ENCODE measurements around the gene SPAG8. TPM values are rescaled to one million over a fixed set of nuclear protein-coding genes. Genes with fewer than 3 reads are reported as not detected.

Gene SPAG8
- total and polyA plus RNA-seq, 2 experiments from 2014 or later, result 0.45 TPM

GRCh38 chr9:35844628-35845270 is 32.7 kb upstream of the SPAG8 start:
- H3K4me3 Mint-ChIP-seq, result peak overlapping the region; percentile 77
- peak overlapping the region; percentile 28 for H3K27ac Mint-ChIP-seq
- 0 out of 2 replicates have a peak, but pooled peaks have one; percentile 24 for TF ChIP-seq POLR2AphosphoS5 (IDR thresholded peaks at IDR 0.05; ENCODE audit: low read depth)
- no peak for TF ChIP-seq JUNB (IDR thresholded peaks at IDR 0.05; ENCODE audit: unreplicated experiment)
- TF ChIP-seq EZH2phosphoT487 (IDR thresholded peaks at IDR 0.05; ENCODE audit: unreplicated experiment), result no peak
- TF ChIP-seq REST (IDR thresholded peaks at IDR 0.05; ENCODE audit: unreplicated experiment), result no peak
- no peak for TF ChIP-seq CTCF (conservative IDR thresholded peaks at IDR 0.05; ENCODE audit: low read depth in 2 of 2)
- TF ChIP-seq STAT1 (IDR thresholded peaks at IDR 0.05; ENCODE audit: unreplicated experiment), result no peak
- peak; percentile 65 for TF ChIP-seq CREB1 (CRISPR knock-in tag; IDR thresholded peaks at IDR 0.05; ENCODE audit: low read depth)
- no peak for TF ChIP-seq ZNF114 (CRISPR knock-in tag; IDR thresholded peaks at IDR 0.05)
- peak; percentile 52; the same call in 1 of the 2 replicates for TF ChIP-seq NANOG (IDR thresholded peaks at IDR 0.05; ENCODE audit: borderline replicate concordance)
- TF ChIP-seq ETS1 (IDR thresholded peaks at IDR 0.05), result no peak
- TF ChIP-seq EZH2 (IDR thresholded peaks at IDR 0.05; ENCODE audit: low read depth, unreplicated experiment), result no peak
- TF ChIP-seq ZNF462 (CRISPR knock-in tag; IDR thresholded peaks at IDR 0.05), result no peak
- H3K4me1 Mint-ChIP-seq, result peaks cover 33% of the 10 kb centered on the region
- DNase-seq (ENCODE audit: low spot score) (peak; percentile 64), ATAC-seq (peak; percentile 24)
- H3K4me3 ChIP-seq, result peak overlapping the region; percentile 80
- peaks cover 3% of the 10 kb centered on the region; the same call in 2 of the 3 replicates for H3K36me3 Mint-ChIP-seq (ENCODE audit: low read depth)
- H3K27ac ChIP-seq (ENCODE audit: low read depth), result peak overlapping the region; percentile 75
- H3F3A ChIP-seq (replicated peaks; ENCODE audit: low read depth), result no peaks in the 10 kb centered on the region; the same call in 1 of the 2 replicates
- peaks cover 12% of the 10 kb centered on the region for H3K27me3 Mint-ChIP-seq (ENCODE audit: insufficient read depth, low read depth, poor library complexity)
- peak overlapping the region; percentile 84 for H3K4me2 ChIP-seq
- H3K36me3 ChIP-seq (ENCODE audit: insufficient read depth), result no peaks in the 10 kb centered on the region
- H2AFZ ChIP-seq, result no peak overlapping the region
- no peaks in the 10 kb centered on the region for H3K79me2 ChIP-seq (replicated peaks; ENCODE audit: insufficient read depth)
- no peaks in the 10 kb centered on the region for H4K20me1 ChIP-seq (replicated peaks; ENCODE audit: insufficient read depth)
- H3K27me3 ChIP-seq (ENCODE audit: insufficient read depth), result peaks cover 10% of the 10 kb centered on the region; the same call in 1 of the 2 replicates
- H3K9me2 ChIP-seq (ENCODE audit: insufficient read depth), result 0 out of 2 replicates have a peak, but pooled peaks cover 4% of the 10 kb centered on the region
- no peaks in the 10 kb centered on the region for H3K9me3 Mint-ChIP-seq
- peaks cover 31% of the 10 kb centered on the region for H3K4me1 ChIP-seq (ENCODE audit: insufficient read depth)

All from GM23338 (cell line).